AG20443 (cell line): Measurements from ENCODE around the gene ATP1B4.
"Not testable (repeated sequence)": the region's sequence is repeated elsewhere in the genome, so short reads cannot be mapped to it uniquely, and the experiment has no call there.

Source experiments
- DNase-seq: peaks from one replicate; pipeline ENCODE4 v3.0.0; 2012; ENCODE audit warnings: low spot score, mixed read lengths

Gene ATP1B4

DNA sequence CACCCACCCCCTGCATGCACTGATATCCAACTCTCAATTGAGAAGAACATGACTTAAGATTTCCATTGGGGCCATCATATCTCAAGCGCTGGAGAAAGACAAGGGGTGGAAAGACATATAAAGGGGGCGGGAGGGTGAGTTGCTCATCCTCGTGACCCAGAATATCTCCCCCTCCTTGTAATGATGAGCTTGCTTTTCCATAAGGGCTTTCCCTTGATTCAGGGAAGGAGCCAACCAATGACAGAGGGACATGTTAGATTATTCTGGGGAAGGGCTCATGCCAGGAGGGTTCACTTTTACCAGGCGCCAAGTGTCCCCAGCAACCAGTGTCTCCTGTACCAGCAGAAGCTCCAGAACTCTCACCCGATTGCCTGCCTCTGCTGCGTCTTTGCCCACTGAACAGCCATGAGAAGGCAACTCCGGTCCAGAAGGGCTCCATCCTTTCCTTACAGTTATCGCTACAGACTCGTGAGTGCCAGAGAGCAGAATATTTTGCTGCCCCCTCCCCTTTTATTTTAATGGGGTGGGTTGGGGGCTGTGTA lies at the start of gene ATP1B4:
Gene ATP1B4, plus strand, starts transcription at position 326 of the 542 bp plus-strand sequence. Its CDS starts 80 bp downstream, at position 406.
- DNase-seq, result no peak

- no peak for DNase-seq
Measured at GRCh38 chrX:120315776-120316175, 46.1 kb upstream of the ATP1B4 start.

- DNase-seq, result no peak
Measured at GRCh38 chrX:120316587-120317283, 45.2 kb upstream of the ATP1B4 start.

GRCh38 chrX:120318411-120318810 lies 43.5 kb upstream of the ATP1B4 start:
- no peak for DNase-seq

DNA sequence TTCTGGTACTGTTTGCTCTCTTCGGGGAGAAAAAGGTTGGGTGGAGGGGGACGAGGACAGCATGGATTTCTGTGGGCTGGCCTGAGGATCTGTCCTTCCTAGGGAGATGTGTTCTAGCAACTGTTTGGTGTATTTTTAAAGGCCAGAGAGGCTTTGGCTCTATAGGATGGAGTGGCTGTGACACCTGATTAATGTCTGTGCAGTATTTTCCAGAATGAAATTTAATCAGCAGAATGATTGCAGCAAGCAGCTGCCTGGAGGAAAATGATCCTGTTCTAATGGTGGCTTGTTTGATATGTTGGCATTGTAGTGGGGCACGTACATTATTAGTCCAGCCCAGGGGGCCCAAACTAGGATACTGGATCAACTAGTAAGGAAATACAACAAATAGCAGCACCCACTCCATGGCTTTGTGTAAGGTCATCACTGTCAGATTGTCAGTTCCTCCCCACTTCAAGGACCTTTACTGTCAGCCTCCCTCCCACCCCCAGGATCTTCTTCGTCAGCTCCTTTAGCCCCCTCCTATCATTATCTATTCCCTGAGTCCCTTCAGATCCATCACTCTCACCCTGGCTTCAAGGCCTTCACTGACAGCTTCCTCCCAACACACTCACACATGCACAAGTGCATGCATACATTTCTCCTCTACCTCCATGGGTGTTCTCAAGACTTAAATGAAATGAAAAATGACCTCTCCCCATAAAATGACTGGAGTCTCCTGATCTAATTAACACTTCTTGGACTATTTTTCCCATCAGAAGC lies 40.2 kb upstream of the ATP1B4 start:
- no peak for DNase-seq

DNA sequence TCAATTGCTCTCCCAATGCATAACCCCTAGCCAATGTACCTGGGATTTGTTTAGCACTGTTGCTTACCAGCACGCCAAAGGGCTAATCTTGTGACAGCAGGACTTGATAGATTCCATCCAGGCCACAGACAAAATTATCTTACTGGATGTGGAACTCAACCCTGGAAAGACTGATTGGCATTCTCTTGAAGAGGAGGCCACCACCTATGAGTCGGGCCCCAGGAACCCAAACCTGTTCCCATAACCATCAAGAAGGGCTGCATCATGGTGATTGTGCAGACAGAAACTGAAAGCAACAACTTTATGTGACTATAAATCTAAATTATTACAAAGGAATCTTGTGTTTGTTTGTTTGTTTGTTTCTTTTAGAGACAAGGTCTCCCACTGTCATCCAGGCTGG lies 30.8 kb upstream of the ATP1B4 start:
- no peak for DNase-seq

DNA sequence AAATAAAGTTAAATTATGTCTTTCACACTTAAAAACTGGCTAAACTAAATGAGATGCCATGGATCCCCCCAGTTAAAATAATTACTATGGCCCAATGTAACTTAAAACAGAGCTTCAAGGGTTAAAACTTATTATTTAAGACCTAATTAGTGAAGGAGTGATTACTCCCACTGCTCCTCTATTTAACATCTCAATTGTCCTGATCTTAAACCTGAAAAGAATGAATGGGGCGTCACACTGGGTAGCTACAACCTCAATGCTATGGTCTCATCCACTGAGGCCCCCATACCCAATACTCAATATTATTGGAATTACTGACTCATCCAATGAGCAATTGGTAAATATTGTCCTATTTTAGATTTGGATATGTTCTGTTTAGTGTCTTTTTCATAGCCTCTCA lies 29.5 kb upstream of the ATP1B4 start:
- DNase-seq, result no peak

- DNase-seq, result no peak
Measured at GRCh38 chrX:120334151-120334550, 27.7 kb upstream of the ATP1B4 start.

- no peak for DNase-seq
Measured at GRCh38 chrX:120334603-120335002, 27.3 kb upstream of the ATP1B4 start.

- no peak for DNase-seq
Measured at GRCh38 chrX:120335289-120335688, 26.6 kb upstream of the ATP1B4 start.

DNA sequence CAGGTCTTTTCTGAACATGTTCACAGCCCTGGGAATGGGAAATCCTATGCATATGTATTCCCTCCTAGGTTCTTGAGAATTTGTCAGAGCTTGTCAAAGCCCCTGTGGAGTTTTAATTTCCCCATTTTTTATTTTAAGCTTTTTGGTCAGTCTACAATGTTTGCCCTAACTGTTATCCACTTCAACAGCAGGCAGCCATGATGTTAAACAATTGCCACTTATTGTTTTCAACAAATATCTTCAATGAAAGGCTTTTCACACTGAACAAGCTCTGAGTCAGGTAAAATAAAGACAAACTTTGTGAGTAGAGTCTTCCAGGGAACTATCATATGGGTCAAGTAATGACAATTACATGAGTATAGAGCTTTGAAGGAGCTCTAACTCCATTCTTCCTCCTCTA lies 25.0 kb upstream of the ATP1B4 start:
- no peak for DNase-seq

DNA sequence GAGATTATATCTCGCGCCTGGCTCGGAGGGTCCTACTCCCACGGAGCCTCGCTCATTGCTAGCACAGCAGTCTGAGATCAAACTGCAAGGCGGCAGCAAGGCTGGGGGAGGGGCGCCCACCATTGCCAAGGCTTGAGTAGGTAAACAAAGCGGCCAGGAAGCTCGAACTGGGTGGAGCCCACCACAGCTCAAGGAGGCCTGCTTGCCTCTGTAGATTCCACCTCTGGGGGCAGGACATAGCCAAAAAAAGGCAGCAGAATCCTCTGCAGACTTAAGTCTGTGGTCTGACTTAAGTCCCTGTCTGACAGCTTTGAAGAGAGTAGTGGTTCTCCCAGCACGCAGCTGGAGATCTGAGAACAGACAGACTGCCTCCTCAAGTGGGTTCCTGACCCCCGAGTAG lies 17.3 kb upstream of the ATP1B4 start:
- not testable (repeated sequence) for DNase-seq

GRCh38 chrX:120350450-120351138 lies 11.3 kb upstream of the ATP1B4 start:
- DNase-seq, result no peak

DNA sequence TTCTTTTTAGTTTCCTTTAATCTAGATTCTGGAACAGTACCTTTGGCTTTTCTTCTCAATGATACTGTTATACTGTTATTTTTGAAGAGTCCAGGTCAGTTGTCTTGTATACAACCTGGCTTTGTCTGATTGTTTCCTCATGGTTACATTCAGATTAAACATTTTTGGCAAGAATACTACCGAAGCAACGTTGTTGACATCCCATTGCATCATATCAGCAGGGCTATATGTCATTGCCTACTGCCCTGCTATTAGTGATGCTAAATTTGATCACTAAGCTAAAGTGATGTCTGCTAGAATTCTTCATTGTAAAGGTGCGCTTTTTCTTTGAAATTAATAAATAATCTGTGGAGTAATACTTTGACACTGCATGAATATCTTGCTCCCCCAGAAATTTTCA lies 5.8 kb upstream of the ATP1B4 start:
- DNase-seq, result no peak

GRCh38 chrX:120357186-120357585 lies 4.7 kb upstream of the ATP1B4 start:
- DNase-seq, result no peak

- peak; percentile 16 for DNase-seq
Measured at GRCh38 chrX:120358737-120359456, 3.0 kb upstream of the ATP1B4 start.

DNA sequence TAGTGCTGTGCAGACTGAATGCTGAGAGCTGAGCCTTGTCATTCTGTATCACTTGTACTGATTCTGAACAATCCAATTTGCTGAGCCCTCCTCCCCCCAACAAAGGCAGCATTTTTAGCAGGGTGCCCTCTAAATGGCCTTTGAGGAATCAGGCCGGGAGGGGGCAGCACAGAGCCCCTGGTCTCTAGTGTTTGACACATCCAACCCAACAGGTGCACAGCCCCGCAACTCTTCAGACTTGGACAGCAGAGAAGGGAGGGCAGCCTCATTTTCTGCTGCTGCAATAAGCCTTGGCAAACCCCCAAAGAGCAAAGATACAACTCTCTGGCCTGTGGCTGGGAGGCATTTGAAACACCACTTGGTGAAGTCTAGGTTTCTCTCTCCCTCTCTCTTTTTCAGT lies 3.4 kb downstream of the ATP1B4 start:
- peak; percentile 17 for DNase-seq

GRCh38 chrX:120365968-120366367 lies 4.1 kb downstream of the ATP1B4 start:
- no peak for DNase-seq

GRCh38 chrX:120366794-120367193 lies 4.9 kb downstream of the ATP1B4 start:
- DNase-seq, result no peak

- no peak for DNase-seq
Measured at GRCh38 chrX:120367402-120368109, 5.7 kb downstream of the ATP1B4 start.

DNA sequence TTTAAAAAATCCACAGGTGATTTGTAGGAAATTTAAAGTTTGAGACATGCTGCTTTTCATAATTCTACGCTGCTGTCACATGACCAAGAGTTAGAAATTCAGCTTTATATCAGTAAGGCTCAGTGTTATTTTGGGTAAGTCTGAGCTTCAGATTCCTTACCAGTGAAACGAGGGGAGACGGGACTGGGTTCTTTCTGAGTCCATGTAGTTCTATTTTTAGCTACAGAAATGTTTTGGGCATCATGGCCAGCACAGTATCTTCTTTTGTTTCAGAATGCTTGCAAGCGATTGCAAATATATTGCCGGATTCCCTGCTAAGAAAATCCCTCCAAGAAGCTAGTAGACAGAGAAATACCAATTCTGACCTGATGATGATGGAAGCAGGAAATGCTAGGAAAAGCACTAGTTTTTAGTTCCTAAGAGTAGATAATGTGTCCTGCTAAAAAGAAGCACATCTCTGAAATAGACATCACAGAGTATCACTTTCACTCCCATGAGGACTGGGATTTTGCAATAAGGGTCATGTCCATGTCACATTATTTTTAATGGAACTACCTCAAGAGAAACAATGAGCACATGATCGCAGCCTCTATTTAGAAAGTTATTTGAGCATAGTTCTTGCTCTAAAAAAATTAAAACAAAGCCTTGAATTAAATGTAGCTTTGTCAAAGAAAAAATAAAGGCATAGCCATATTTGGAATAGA lies 10.9 kb downstream of the ATP1B4 start:
- DNase-seq, result no peak
